Endothelial cell of umbilical vein (primary cell): ENCODE data around the gene SYTL3. TPM values are rescaled to one million over a fixed set of nuclear protein-coding genes. Genes with fewer than 3 reads are reported as not detected.
A peak's percentile ranks its signal among the peaks of the same experiment; 100 is the strongest.

Experiments
- BruUV-seq: library from RNA; stranded (reverse); fragments of 400-500 nt; replicated peaks from 2 replicates; lab custom pipeline; 2021; lab: Mats Ljungman, UMichigan
- CTCF ChIA-PET: fragments of 300-600, 350-600 bp; sonication (Branson Sonifier 250); formaldehyde crosslinking; loops from one replicate; lab custom pipeline; 2021; ENCODE audit warnings: antibody characterized with exemption, inconsistent platforms; lab: Charles Lee
- POLR2A ChIA-PET: fragments of 300-600, 350-600 bp; sonication (Branson Sonifier 250); formaldehyde crosslinking; loops from one replicate; lab custom pipeline; 2021; ENCODE audit warnings: antibody characterized with exemption, inconsistent platforms; lab: Charles Lee
- DNase-seq: peaks from one replicate; pipeline ENCODE4 v3.0.0-alpha.2; 2011; ENCODE audit warnings: low read depth, low spot score
- FAIRE-seq: peaks from 2 replicates; lab custom pipeline; 2011; peaks lifted over from hg19 to GRCh38; lab: Jason Lieb, UNC
- H2AFZ ChIP-seq: 2 replicates; pipeline ENCODE4 v1.6.0; 2012; ENCODE audit warnings: low read depth, low read length, control low read depth, inconsistent platforms
- H3K27ac ChIP-seq: 2 replicates; pipeline ENCODE4 v1.5.1; 2011; ENCODE audit warnings: low read depth, mild to moderate bottlenecking, control low read depth, low read length, moderate library complexity; ENCODE audit not compliant: insufficient read depth
- H3K27me3 ChIP-seq, 2 experiments: 2 replicates each; pipeline versions ENCODE4 v1.6.0 to v1.6.1; 2011; ENCODE audit warnings: low read length in 2 of 2, mixed read lengths in 1 of 2; ENCODE audit not compliant: control insufficient read depth in 2 of 2, insufficient read depth in 2 of 2
- H3K36me3 ChIP-seq, 2 experiments: 2 replicates in 1 of 2; 3 replicates in 1 of 2; pipeline ENCODE4 v1.5.1; 2011; ENCODE audit warnings: low read length in 2 of 2, mild to moderate bottlenecking in 1 of 2, moderate library complexity in 1 of 2; ENCODE audit not compliant: control insufficient read depth in 2 of 2, insufficient read depth in 2 of 2; ENCODE audit errors: extremely low read depth in 1 of 2
- H3K4me1 ChIP-seq: 3 replicates; pipeline ENCODE4 v1.5.1; 2011; ENCODE audit warnings: mild to moderate bottlenecking, low read length; ENCODE audit not compliant: control insufficient read depth, insufficient read depth; ENCODE audit errors: extremely low read depth
- H3K4me2 ChIP-seq: 2 replicates; pipeline ENCODE4 v1.6.1; 2011; ENCODE audit warnings: low read length, control low read depth, mixed read lengths; ENCODE audit not compliant: insufficient read depth
- H3K4me3 ChIP-seq, 3 experiments: fragments of 200-600 bp in 1 of 3; sonication (generic), shearing (Covaris generic) in 1 of 3; replicated peaks in 1 of 3; 2 replicates each; pipeline ENCODE4 v1.5.1; 2011 to 2016; ENCODE audit warnings: control low read depth in 3 of 3, low read length in 3 of 3, mild to moderate bottlenecking in 2 of 3, inconsistent platforms in 1 of 3, low read depth in 1 of 3, moderate library complexity in 1 of 3; ENCODE audit not compliant: insufficient read depth in 1 of 3
- H3K79me2 ChIP-seq: 2 replicates; pipeline ENCODE4 v1.6.0; 2012; ENCODE audit warnings: low read length, inconsistent platforms; ENCODE audit not compliant: control insufficient read depth, insufficient read depth
- H3K9ac ChIP-seq: replicated peaks from 2 replicates; pipeline ENCODE3; 2011; ENCODE audit warnings: low read length, control low read depth; ENCODE audit not compliant: insufficient read depth; ENCODE audit errors: extremely low read depth
- H3K9me1 ChIP-seq: replicated peaks from 3 replicates; pipeline ENCODE4 v1.6.0; 2011; ENCODE audit warnings: mild to moderate bottlenecking, low read length; ENCODE audit not compliant: control insufficient read depth, insufficient read depth; ENCODE audit errors: extremely low read depth
- H3K9me3 ChIP-seq: replicated peaks from 2 replicates; pipeline ENCODE4 v1.5.1; 2012; ENCODE audit warnings: low read length, inconsistent platforms; ENCODE audit not compliant: control insufficient read depth, insufficient read depth
- H4K20me1 ChIP-seq: replicated peaks from 2 replicates; pipeline ENCODE3; 2011; ENCODE audit warnings: mild to moderate bottlenecking, low read length; ENCODE audit not compliant: control insufficient read depth, insufficient read depth; ENCODE audit errors: extremely low read depth
- EZH2 ChIP-seq: IDR thresholded peaks from 2 replicates; pipeline ENCODE4 v1.6.1; 2012; ENCODE audit warnings: borderline replicate concordance, low read depth, mild to moderate bottlenecking, moderate library complexity, low read length, inconsistent platforms; ENCODE audit not compliant: severe bottlenecking
- FOS ChIP-seq: IDR thresholded peaks from 2 replicates; pipeline ENCODE4 v1.6.1; 2011; ENCODE audit warnings: mild to moderate bottlenecking, low read length, moderate library complexity, borderline replicate concordance; ENCODE audit not compliant: insufficient read depth
- GATA2 ChIP-seq: IDR thresholded peaks from 2 replicates; pipeline ENCODE4 v1.7.0; 2011; ENCODE audit warnings: low read depth, mild to moderate bottlenecking, moderate library complexity, mixed read lengths, low read length; ENCODE audit not compliant: insufficient read length, insufficient read depth
- JUN ChIP-seq: IDR thresholded peaks from 2 replicates; pipeline ENCODE4 v1.6.1; 2011; ENCODE audit warnings: borderline replicate concordance, low read depth; ENCODE audit not compliant: insufficient read length, insufficient read depth
- MYC ChIP-seq: IDR thresholded peaks from one replicate; pipeline ENCODE4 v1.6.1; 2011; ENCODE audit warnings: mild to moderate bottlenecking, low read depth, low read length
- POLR2A ChIP-seq: IDR thresholded peaks from 2 replicates; pipeline ENCODE4 v1.6.1; 2012; ENCODE audit warnings: low read depth, mild to moderate bottlenecking, control low read depth, low read length
- POLR2AphosphoS5 ChIP-seq: IDR thresholded peaks from 2 replicates; pipeline ENCODE4 v1.6.1; 2012; ENCODE audit warnings: low read depth, mild to moderate bottlenecking, control low read depth, low read length, moderate library complexity; ENCODE audit not compliant: insufficient read depth
- dilution Hi-C: fragments of 300-500 bp; cut with MboI; formaldehyde crosslinking; loops from one replicate; pipeline ENCODE4 v1.15.0; 2019; ENCODE audit warnings: low sequenced_read_pairs; ENCODE audit not compliant: extremely low pct_ligation_motif_present
- intact Hi-C: fragments of 100-400 bp; cut with micrococcal nuclease; formaldehyde crosslinking; loops from one replicate; pipeline ENCODE4 v1.10.0; 2022
- polyA plus RNA-seq, 4 experiments: library from polyadenylated mRNA; depleted of rRNA in 3 of 4; stranded (reverse) in 3 of 4; unstranded in 1 of 4; fragments of >200 nt; gene quantifications; 2 replicates each; pipeline versions ENCODE4 v1.2.1 to v1.2.3, GENCODE V29; 2011 to 2012; ENCODE audit warnings: missing spikeins in 1 of 4
- total RNA-seq: library from RNA; stranded (reverse); gene quantifications from 2 replicates; pipeline ENCODE4 v1.2.3, GENCODE V29; 2021
- TF ChIP-seq, protein P1 (sequence below): IDR thresholded peaks from 2 replicates; pipeline ENCODE4 v1.6.1; 2011; ENCODE audit not compliant: insufficient read depth, insufficient read length
- TF ChIP-seq, protein P2 (sequence below), 2 donors: IDR thresholded peaks; 1 replicate in 1 of 2; 2 replicates in 1 of 2; pipeline ENCODE4 v1.5.1; 2011; ENCODE audit warnings: low read length in 2 of 2, mild to moderate bottlenecking in 2 of 2, moderate library complexity in 2 of 2, control low read depth in 1 of 2, inconsistent platforms in 1 of 2, low read depth in 1 of 2; ENCODE audit not compliant: insufficient read depth in 1 of 2; ENCODE audit errors: extremely low read depth in 1 of 2

Gene SYTL3
- total and polyA plus RNA-seq, 2 donors (not counting 3 experiments of a cell fraction or from before 2014, with no cell fraction given), result 0.59 to 0.77 TPM

DNA sequence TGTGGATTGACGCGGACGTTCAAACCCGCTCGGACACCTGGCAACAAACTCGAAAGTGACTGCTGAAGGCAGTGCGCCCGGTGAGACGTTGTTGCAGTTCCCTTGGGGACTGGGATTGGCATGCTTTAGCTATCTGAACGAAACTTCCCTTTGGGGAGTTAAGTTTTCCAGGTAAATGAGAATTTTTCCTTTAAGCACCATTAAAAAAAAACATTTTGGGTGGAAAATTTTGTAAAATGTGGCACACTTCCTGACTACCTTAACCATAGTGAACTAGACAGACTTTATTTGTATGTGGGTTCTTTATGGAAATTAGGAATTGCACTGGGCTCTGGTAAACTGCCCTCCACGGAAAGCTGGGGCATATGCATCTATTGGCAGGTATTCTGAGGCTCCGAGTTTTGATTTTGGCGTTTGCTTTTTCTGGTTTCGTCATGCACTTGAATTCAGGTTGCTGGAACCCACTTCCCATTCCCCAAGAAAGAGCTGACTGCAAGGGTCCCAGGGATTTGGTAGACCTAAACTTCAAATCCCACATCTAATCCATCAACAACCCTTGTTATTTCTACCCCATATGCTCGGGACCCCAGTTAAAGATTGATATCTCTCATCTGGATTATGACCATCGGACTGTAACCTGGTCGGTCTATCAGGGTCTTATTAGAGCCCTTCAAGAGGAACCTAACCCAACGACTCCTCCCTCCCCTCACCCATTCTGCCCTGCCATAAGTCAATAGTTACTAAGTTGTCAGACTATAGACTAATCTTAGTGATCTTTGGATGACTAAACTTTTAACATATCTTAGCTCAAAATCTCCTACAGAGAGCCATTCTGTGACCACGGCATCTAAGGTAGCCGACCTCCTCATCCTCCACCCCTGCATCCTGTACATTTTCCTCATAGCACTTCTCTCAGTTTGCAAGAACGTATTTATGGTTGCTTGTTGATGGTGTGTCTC is 4.5 kb upstream of the SYTL3 start:
- no peaks in the 10 kb centered on the region for H3K9me1 ChIP-seq
- H3K9ac ChIP-seq, result peak overlapping the region; percentile 98
- no peaks in the 10 kb centered on the region for H3K9me3 ChIP-seq
- intact Hi-C loops, result loop anchor here (2.0 kb wide), 1 partner anchor 45 kb away; no protein-coding TSS in a partner anchor
- no peaks in the 10 kb centered on the region for H3K36me3 ChIP-seq
- peak overlapping the region; percentile 92 for H3K27ac ChIP-seq
- dilution Hi-C loops, result no loop called here
- H4K20me1 ChIP-seq, result no peaks in the 10 kb centered on the region
- peak overlapping the region; percentile 66 for H2AFZ ChIP-seq
- no peak for DNase-seq
- H3K79me2 ChIP-seq, result peaks cover 38% of the 10 kb centered on the region
- ChIA-PET CTCF (interaction anchor here (0.8 to 2.8 kb wide), 7 partner anchors 15 to 464 kb away, joined by 3 to 20 read pairs (median 8); no protein-coding TSS in a partner anchor), POLR2A (interaction anchor here (0.6 kb wide), 1 partner anchor 77 kb away, joined by 3 read pairs; no protein-coding TSS in a partner anchor)
- peak overlapping the region; percentile 74 to 92 (median 85) for H3K4me3 ChIP-seq
- H3K27me3 ChIP-seq, result no peaks in the 10 kb centered on the region
- H3K4me2 ChIP-seq, result peak overlapping the region; percentile 87
- TF ChIP-seq MYC (no peak), JUN (no peak), GATA2 (no peak), EZH2 (no peak), POLR2AphosphoS5 (no peak), POLR2A (no peak), FOS (no peak)
- TF ChIP-seq, protein P1, sequence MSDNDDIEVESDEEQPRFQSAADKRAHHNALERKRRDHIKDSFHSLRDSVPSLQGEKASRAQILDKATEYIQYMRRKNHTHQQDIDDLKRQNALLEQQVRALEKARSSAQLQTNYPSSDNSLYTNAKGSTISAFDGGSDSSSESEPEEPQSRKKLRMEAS, result no peak
- TF ChIP-seq, protein P2, sequence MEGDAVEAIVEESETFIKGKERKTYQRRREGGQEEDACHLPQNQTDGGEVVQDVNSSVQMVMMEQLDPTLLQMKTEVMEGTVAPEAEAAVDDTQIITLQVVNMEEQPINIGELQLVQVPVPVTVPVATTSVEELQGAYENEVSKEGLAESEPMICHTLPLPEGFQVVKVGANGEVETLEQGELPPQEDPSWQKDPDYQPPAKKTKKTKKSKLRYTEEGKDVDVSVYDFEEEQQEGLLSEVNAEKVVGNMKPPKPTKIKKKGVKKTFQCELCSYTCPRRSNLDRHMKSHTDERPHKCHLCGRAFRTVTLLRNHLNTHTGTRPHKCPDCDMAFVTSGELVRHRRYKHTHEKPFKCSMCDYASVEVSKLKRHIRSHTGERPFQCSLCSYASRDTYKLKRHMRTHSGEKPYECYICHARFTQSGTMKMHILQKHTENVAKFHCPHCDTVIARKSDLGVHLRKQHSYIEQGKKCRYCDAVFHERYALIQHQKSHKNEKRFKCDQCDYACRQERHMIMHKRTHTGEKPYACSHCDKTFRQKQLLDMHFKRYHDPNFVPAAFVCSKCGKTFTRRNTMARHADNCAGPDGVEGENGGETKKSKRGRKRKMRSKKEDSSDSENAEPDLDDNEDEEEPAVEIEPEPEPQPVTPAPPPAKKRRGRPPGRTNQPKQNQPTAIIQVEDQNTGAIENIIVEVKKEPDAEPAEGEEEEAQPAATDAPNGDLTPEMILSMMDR (IDR thresholded peaks at IDR 0.05; ENCODE audit: extremely low read depth in 1 of 2, insufficient read depth in 1 of 2, low read depth in 1 of 2, low read length in 2 of 2), result no peak
- peaks cover 30% of the 10 kb centered on the region for H3K4me1 ChIP-seq
- peak; percentile 26 for FAIRE-seq
- TSS peak; percentile 46 for BruUV-seq
